Sigmoid colon (tissue), 7 donors: ENCODE measurements around the gene ARSI. TPM values are rescaled to one million over a fixed set of nuclear protein-coding genes. Genes with fewer than 3 reads are reported as not detected.

ENCODE experiments used
- DNase-seq: peaks from one replicate; pipeline ENCODE4 v3.0.0-alpha.2; 2019
- H3K27ac ChIP-seq, 4 donors: fragments of 200-600 bp; sonication (generic); one replicate each; pipeline ENCODE4 v1.5.1; 2016 to 2019; ENCODE audit warnings: mild to moderate bottlenecking in 1 of 4
- H3K27me3 ChIP-seq, 3 donors: fragments of 200-600 bp; sonication (generic); one replicate each; pipeline ENCODE4 v1.5.1; 2019; ENCODE audit warnings: mild to moderate bottlenecking in 1 of 3
- H3K36me3 ChIP-seq, 4 donors: fragments of 200-600 bp; sonication (generic); one replicate each; pipeline ENCODE4 v1.5.1; 2016 to 2019
- H3K4me1 ChIP-seq, 4 donors: fragments of 200-600 bp; sonication (generic); one replicate each; pipeline ENCODE4 v1.5.1; 2017 to 2019
- H3K4me3 ChIP-seq, 4 donors: fragments of 200-600 bp; sonication (generic); one replicate each; pipeline ENCODE4 v1.5.1; 2017 to 2019; ENCODE audit warnings: mild to moderate bottlenecking in 2 of 4, moderate library complexity in 1 of 4
- H3K9me3 ChIP-seq, 4 donors: fragments of 200-600 bp in 3 of 4; sonication (generic) in 3 of 4; one replicate each; pipeline versions ENCODE4 v1.5.1 to v1.6.1; 2013 to 2019
- CTCF ChIP-seq, 4 experiments: fragments of 450-650 bp in 3 of 4; fragments of 200-600 bp in 1 of 4; IDR thresholded peaks; one replicate each; pipeline ENCODE4 v1.5.1; 2016 to 2019; ENCODE audit warnings: antibody characterized with exemption in 4 of 4, mild to moderate bottlenecking in 3 of 4, moderate library complexity in 2 of 4
- EP300 ChIP-seq, 4 donors: sonication (generic); formaldehyde crosslinking; IDR thresholded peaks; one replicate each; pipeline ENCODE4 v1.6.1; 2017; ENCODE audit warnings: antibody characterized with exemption in 4 of 4
- POLR2A ChIP-seq, 2 donors: fragments of 450-650 bp; IDR thresholded peaks; one replicate each; pipeline ENCODE4 v1.6.1; 2016; ENCODE audit warnings: antibody characterized with exemption in 2 of 2, mild to moderate bottlenecking in 2 of 2, moderate library complexity in 2 of 2
- POLR2AphosphoS5 ChIP-seq, 4 donors: sonication (generic); formaldehyde crosslinking; IDR thresholded peaks; one replicate each; pipeline ENCODE4 v1.6.1; 2017; ENCODE audit warnings: antibody characterized with exemption in 4 of 4
- WGBS, 2 donors: extraction: QIAGEN DNeasy Blood & Tissue Kit; methylation state at CpG; one replicate each; pipeline ENCODE4 v1.1.7; 2013; 5-methylcytosine and 5-hydroxymethylcytosine counted together
- intact Hi-C: fragments of 100-400 bp; cut with DNase I; formaldehyde crosslinking; loops from one replicate; pipeline ENCODE4 v1.15.1; 2023
- polyA plus RNA-seq, 3 donors: library from polyadenylated mRNA; stranded (reverse); fragments of 200-250 nt; gene quantifications; one replicate each; pipeline ENCODE4 v1.2.3, GENCODE V29; 2013
- total RNA-seq, 4 donors: library from RNA; depleted of rRNA; stranded (reverse); fragments of >200 nt; gene quantifications; one replicate each; pipeline ENCODE4 v1.1.0, GENCODE V29; 2016
- donor health status: healthy with polysubstance abuse.
- donor health status: Bipolar disorder and iron deficiency.
- donor health status: healthy.

The ARSI gene
- total and polyA plus RNA-seq, 7 donors = 0.63 to 3.3 (median 1.5) TPM; not detected in 2

GRCh38 chr5:150271296-150271692 is 31.4 kb downstream of the ARSI start:
- intact Hi-C loops = no loop called here
- TF ChIP-seq EP300 (IDR thresholded peaks at IDR 0.05) (no peak), POLR2AphosphoS5 (IDR thresholded peaks at IDR 0.05) (no peak), POLR2A (IDR thresholded peaks at IDR 0.05) (no peak), CTCF (IDR thresholded peaks at IDR 0.05) (no peak)
- Histone ChIP-seq H3K4me3 (no peak overlapping the region), H3K9me3 (no peaks in the 10 kb centered on the region), H3K4me1 (peaks cover 0 to 12% (median 7%) of the 10 kb centered on the region in 4 donors), H3K36me3 (no peaks in the 10 kb centered on the region), H3K27ac (no peak overlapping the region), H3K27me3 (no peaks in the 10 kb centered on the region)
- DNase-seq = no peak
- 87 to 93% methylated on average over 8 of the region's 8 CpGs for WGBS, 2 donors

GRCh38 chr5:150270541-150271295 is 32.0 kb downstream of the ARSI start:
- Histone ChIP-seq H3K27me3 (no peaks in the 10 kb centered on the region), H3K4me3 (no peak overlapping the region), H3K9me3 (no peaks in the 10 kb centered on the region), H3K27ac (peak overlapping the region in 1 of 4 donors; percentile 20), H3K36me3 (no peaks in the 10 kb centered on the region), H3K4me1 (peaks cover 0 to 12% (median 7%) of the 10 kb centered on the region in 4 donors)
- WGBS, 2 donors = 74 to 78% methylated on average over 12 of the region's 12 CpGs
- TF ChIP-seq POLR2A (IDR thresholded peaks at IDR 0.05) (no peak), EP300 (IDR thresholded peaks at IDR 0.05) (no peak), CTCF (IDR thresholded peaks at IDR 0.05) (no peak), POLR2AphosphoS5 (IDR thresholded peaks at IDR 0.05) (no peak)
- intact Hi-C loops = no loop called here
- DNase-seq = no peak

- H3K27me3 ChIP-seq = no peaks in the 10 kb centered on the region
- no peaks in the 10 kb centered on the region for H3K9me3 ChIP-seq
- WGBS, 2 donors = 52 to 77% methylated on average over 4 of the region's 4 CpGs
- H3K27ac ChIP-seq = no peak overlapping the region
- TF ChIP-seq POLR2AphosphoS5 (IDR thresholded peaks at IDR 0.05) = no peak
- no peak for TF ChIP-seq EP300 (IDR thresholded peaks at IDR 0.05)
- no peak for TF ChIP-seq CTCF (IDR thresholded peaks at IDR 0.05)
- no peak for TF ChIP-seq POLR2A (IDR thresholded peaks at IDR 0.05)
- H3K36me3 ChIP-seq = no peaks in the 10 kb centered on the region
- DNase-seq = no peak
- H3K4me1 ChIP-seq = peaks cover 0 to 26% (median 19%) of the 10 kb centered on the region in 4 donors
- H3K4me3 ChIP-seq = no peak overlapping the region
- intact Hi-C loops = no loop called here
Observed at GRCh38 chr5:150266871-150267291, 35.8 kb downstream of the ARSI start.

- no peak overlapping the region for H3K4me3 ChIP-seq
- intact Hi-C loops = no loop called here
- 72 to 81% methylated on average over 6 of the region's 6 CpGs for WGBS, 2 donors
- peaks cover 0 to 26% (median 19%) of the 10 kb centered on the region in 4 donors for H3K4me1 ChIP-seq
- DNase-seq = no peak
- H3K27me3 ChIP-seq = no peaks in the 10 kb centered on the region
- H3K9me3 ChIP-seq = no peaks in the 10 kb centered on the region
- H3K27ac ChIP-seq = no peak overlapping the region
- no peaks in the 10 kb centered on the region for H3K36me3 ChIP-seq
- TF ChIP-seq POLR2A (IDR thresholded peaks at IDR 0.05) = no peak
- no peak for TF ChIP-seq CTCF (IDR thresholded peaks at IDR 0.05)
- no peak for TF ChIP-seq EP300 (IDR thresholded peaks at IDR 0.05)
- TF ChIP-seq POLR2AphosphoS5 (IDR thresholded peaks at IDR 0.05) = no peak
Observed at GRCh38 chr5:150265870-150266383, 36.8 kb downstream of the ARSI start.
